Left hindlimb (tissue), 1 donor: ENCODE results near the gene OR2W1.

Experiments used
- DNase-seq: peaks from one replicate; pipeline ENCODE4 v3.0.0-alpha.2; 2018

The OR2W1 gene, protein sequence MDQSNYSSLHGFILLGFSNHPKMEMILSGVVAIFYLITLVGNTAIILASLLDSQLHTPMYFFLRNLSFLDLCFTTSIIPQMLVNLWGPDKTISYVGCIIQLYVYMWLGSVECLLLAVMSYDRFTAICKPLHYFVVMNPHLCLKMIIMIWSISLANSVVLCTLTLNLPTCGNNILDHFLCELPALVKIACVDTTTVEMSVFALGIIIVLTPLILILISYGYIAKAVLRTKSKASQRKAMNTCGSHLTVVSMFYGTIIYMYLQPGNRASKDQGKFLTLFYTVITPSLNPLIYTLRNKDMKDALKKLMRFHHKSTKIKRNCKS

DNA sequence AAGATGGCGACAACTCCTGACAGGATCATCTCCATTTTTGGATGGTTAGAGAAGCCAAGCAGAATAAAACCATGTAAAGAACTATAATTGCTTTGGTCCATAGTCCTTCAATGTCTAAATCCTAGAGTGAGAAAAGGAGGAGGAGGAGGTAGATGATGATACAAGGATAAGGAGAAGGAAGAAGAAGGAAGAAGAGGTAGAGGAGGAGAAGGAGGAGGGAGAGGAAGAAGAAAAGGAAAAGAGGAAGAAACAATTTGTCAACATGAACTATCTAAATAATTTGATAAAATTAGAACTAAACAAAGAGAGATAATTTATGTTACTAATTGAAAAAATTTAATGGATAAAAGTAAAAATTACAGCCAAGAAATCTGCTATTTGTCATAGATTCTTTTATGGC, at the start of gene OR2W1:
Gene OR2W1, minus strand, starts transcription at position 101 of the 400 bp plus-strand sequence. Its CDS starts 0 bp downstream, at position 101.
- no peak for DNase-seq

DNA sequence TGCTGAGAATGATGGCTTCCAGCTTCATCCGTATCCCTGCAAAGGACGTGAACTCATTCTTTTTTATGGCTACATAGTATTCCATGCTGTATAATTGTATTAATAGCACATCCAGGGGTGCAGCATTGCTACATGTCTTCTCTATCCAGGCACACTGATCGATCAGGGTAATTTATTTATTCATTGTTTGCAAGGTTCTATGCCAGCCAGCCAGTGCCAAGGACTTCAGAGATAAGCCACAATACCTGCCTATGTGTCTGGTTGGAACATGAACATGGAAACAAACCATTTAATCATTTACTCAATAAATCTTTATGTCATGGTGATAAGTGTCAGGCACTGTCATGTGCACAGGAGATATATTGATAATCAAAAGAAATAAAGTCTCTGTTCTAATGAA, 48.0 kb upstream of the OR2W1 start:
- DNase-seq, result no peak

DNA sequence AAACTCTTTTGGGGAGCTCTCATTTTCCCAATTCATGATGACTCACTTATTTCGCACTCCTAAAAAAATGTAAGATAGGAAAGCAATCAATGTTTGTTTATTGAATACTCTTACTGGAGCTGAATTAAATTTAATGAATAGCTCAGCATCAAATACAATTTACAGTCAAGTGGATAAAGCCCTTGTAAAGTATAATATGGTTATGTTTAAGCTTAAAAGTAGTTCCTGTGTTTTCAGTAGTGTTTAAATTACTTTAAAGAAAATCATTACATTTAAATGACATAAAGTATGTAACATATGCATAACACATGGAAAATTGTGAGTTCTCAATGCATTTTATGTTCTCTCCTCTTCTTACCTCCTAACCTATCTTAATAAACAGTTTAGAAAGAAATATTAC, 42.2 kb upstream of the OR2W1 start, which contains the start of gene OR2B3:
Gene OR2B3, minus strand, starts transcription at position 101 of the 400 bp plus-strand sequence. Its CDS starts 65 bp downstream, at position 36.
- no peak for DNase-seq

DNA sequence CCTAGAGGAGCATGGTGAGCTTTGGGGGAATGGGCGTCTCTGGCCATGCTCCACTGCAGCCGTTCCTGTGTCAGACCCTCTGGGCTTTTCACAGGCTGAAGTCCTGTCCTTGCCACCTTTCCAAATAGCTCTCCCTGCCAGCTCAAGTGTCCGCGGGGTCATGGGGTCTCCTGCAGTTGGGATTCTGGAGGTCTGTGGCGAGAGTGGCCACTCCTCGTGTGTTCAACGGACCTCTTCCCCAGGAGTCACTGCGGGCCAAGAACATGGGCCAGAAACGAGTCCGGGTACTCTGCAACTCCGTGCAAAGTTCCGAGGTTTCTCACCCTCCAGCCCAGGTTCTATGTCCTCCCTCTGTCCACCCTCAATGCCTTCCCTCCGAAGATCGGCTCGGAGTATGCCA, 37.5 kb upstream of the OR2W1 start:
- DNase-seq, result no peak

DNA sequence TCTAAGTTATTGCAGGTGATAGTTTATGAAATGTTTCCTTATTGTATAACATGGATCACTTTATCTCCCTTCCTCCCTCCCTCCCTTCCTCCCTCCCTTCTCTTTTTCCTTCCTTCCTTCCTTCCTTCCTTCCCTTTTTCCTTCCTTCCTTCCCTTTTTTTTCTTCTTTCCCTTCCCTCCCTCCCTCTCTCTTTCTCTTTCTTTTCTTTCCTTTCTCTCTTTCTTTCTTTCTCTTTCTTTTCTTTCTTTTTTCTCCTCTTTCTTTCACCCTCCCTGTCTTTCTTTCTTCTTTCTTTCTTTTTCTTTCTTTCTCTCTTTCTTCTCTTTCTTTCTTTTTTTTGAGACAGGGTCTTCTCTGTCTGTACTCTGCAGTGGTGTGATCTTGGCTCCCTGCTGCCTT, 36.3 kb upstream of the OR2W1 start:
- no peak for DNase-seq

DNA sequence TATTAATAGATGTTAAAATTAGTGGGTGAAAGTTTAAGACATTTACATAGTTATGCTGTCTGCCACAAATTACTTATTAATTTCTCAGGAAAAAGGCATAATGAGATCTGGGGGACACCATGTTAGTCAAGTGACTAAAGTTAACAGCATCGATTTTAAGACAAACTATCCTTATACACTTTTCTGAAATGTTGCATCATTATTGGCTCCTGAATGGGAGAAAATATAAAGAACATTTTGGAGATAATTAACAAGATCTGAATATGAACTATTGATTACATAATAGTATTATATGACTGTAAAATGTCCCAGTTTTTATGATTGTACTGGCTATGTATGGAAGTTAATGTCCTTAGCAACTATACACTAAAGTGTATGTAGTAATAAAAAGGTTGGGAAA, 34.2 kb upstream of the OR2W1 start:
- DNase-seq, result no peak

DNA sequence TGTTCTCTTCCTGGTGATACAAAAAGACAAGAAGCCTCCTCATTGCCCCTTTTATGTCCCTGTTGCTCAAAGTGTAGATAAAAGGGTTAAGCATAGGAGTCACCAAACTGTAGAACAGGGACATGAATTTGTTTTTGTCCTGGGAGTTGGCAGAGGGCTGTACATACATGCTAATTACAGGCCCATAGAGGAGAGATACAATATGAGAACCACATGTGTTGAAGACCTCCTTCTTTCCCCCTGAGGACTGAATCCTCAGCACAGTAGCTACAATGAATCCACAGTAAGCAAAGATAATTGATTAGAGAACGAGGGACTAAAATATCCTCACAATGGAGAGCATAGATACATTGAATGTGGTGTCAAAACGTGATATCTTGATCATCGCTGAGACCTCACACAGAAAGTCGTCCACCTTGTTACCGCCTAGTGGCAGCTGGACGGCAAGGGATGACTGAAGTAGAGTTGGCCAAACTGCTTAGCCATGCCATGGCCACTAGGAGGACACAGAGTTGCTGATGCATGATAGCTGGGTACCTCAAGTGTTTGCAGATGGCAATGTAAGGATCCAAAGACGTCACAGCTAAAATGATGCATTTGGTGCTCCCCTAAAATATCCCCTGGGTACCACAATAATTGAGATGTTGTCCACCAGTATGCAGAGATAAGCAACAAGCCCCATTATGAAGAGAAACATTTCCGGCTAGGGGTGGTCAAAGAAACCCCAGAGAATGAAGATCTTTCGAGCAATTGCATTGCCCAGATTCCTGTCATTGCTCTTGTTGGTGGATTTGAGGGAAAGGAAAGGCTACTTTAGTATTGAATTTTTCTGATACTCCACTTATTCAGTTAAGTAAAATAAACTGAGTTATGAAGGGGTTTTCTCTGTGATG, 27.1 kb upstream of the OR2W1 start:
- DNase-seq, result no peak

DNA sequence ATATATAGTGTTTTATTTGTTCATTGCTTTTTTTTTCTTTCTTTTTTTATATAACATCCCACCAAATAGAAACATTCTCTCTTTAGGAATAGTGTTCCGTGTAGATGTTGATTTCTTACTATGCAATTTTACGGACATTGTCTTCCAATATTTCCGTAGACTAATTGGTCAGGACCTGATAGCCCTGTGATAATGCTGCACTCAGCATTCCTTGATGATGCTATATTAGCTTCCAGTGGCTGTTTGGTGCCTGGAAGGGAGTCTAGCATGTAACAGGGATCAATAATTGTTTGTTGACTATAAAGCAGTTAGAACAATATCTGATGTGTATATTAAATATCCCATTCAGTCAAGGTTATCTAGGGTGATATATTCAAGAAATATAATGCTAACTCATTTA, 6.7 kb upstream of the OR2W1 start:
- no peak for DNase-seq

DNA sequence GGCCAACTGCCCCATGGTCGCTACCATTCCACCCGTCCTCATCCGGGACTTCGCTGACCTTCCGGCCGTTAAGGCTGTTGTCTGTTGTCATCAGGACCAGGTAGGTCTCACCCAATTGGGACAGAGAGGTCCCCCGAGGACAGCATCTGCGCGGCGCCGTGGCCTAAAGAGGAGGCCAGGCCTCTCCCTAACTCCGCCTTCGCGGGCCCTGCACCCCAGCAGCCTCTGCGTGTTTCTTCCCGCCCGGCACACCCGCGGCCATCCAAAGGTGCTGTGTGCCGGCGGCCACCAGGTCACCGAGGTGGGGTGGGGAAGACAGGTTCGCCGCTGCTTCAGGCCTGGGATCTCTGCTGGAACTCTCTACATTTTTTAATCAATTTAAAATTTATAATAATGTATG, 9.0 kb downstream of the OR2W1 start:
- no peak for DNase-seq

DNA sequence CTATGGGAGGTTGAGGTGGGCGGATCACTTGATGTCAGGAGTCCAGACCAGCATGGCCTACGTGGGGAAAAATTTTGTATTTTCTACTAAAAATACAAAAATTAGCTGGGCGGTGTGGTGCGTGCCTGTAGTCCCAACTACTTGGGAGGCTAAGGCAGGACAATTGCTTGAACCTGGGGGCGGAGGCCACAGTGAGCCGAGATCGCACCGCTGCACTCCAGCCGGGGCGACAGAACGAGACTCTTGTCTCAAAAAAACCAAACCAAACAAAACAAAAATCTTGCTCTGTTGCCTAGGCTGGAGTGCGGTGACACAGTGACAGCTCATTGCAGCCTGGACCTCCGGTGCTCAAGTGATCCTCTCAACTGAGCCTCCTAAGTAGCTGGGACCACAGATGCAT, 16.2 kb downstream of the OR2W1 start:
- DNase-seq, result no peak

DNA sequence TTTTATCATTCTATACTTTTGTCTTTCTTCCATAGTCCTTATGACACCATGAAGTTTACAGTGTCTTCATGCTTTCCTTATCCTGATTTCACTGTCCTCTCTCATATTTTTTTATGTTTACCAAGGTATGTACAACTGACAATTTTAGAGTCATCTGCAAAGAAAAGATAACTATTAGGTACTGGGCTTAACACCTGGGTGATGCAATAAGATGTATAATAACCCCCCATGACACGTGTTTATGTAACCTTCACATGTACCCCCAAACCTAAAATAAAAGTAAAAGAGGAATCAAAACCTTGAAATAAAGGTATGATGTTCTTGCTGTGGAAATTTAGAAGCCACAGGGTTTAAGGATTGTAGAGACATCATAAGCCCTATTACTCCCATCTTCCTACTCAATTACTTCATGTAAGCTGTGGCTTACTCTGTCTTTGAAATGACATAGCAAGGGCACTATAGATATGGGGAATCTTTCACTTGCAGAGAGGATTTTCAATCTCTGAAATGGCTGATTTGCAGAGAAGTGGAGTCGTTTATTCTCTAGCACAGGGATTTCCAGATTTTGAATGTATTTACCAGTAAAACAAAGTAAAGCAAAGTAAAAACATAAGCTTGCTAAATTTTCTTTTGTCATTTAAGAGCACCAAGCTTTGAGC, 18.9 kb downstream of the OR2W1 start:
- DNase-seq, result no peak

DNA sequence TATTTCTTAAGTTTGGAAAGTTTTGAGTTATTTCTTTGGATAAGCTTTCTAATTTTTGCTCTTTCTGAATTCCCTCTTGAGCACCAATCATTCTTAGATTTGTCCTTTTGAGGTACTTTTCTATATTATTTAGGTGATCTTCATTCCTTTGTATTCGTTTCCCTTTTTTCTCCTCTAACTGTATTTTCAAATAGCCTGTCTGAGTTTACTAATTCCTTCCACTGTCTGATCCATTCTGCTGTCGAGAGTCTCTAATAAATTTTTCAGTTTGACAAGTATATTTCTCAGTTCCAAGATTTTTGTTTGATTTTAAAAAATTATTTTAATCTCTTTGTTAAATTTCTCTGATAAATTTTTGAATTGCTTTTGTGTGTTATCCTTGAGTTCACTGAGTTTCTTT, 23.5 kb downstream of the OR2W1 start:
- DNase-seq, result no peak

DNA sequence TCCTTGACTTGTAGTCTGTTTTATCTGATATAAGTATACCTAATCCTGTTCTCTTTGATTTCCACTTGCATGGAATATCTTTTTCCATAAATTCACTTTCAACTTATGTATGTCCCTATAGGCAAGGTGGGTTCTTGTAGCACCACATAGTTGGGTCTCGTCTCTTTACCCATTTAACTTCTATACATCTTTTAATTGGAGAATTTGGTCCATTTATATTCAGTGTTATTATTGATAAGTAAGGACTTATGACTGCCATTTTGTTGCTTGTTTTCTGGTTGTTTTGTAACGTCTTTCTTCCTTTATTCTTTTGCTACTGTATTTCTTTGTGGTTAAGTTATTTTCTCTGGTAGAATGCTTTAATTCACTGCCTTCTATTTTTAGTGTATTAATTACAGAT, 25.3 kb downstream of the OR2W1 start:
- no peak for DNase-seq

DNA sequence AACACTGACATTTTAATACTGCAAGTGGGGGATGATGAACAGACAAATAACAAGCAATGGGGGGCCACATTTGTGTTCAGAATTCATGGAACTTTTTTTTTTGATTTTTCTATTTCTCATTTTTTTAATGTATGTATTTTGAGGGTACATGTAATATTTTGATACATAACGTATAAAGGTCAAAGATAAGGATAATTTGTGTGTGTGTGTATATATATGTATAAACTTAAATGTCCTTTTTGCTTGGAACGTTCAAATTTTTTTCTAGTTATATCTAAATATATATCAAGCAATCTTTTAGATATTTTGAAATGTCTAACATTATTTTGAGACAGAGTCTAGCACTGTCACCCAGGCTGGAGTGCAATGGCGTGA, 27.6 kb downstream of the OR2W1 start:
- DNase-seq, result no peak

DNA sequence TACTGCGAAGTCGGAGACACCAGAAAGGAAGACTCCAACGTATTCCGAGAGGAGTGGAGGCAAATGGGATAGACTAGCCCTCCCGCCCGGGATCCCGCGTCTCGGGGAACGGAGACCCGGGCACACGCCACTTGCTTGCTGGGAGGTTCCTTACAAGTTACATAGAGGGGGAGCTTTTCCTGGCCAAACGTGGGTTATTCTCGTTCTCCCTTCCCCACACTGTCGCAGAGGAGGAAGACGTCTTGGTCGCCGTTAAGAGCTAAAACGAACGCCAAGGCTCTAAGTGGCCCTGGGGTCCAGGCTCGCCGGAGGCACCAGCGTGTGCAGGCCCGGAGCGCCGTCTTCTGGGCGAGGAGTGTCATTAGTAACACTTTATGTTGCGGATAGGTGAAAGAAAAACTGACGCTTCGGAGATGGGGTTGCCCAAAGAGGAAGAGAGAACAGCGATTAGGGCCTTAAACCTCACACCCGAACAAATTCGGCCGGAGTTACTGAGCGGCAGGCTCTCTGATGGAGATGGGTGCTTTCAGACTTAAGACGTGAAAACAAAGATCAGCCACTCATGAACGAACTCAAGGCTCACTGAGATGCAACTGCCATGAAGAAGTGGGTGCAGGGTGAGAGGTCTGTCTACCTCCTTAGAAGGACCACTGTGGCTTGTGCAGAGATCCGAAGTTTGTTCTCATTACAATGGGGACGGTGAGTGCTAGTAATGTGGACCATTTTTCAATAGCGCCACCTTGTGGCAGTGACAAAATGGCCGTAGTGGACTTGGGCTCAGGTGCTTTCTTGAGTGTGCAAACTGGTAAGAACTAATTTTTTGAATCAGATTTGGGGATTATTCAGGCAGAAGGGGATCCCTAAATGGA, 28.2 kb downstream of the OR2W1 start:
- peak; percentile 75 for DNase-seq

DNA sequence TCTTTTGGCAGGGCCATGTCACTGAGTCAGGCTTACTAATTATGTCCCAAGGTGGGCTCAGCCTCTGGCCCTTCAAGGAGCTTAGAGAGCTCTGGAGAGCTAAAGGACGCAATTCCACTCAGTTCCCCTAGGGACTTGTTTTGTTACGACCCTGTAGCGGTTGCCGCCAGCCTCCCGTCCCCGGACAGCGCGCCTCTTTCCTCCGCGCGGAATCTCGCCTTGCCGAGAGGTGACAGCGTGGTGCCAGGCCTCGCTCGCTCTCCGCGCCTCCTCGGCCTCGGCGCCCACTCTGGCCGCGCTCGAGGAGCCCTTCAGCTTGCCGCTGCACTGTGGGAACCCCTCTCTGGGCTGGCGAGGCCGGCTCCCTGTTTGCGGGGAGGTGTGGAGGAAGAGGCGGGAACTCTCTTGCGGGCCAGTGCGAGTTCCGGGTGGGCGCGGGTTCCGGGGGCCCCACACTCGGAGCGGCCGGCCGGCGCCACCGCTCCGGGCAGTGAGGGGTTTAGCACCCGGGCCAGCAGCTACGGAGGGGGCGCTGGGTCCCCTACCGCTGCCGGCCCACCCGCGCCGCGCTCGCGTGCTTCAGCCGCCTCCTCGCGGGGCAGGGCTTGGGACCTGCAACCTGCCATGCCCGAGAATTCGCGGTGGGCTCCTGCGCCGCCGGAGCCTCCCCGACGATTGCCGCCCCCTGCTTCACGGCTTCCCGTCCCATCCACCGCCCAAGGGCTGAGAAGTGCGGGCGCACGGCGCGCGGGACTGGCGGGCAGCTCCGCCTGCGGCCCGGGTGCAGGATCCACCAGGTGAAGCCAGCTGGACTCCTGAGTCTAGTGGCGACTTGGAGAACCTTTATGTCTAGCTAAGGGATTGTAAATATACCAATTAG, 30.0 kb downstream of the OR2W1 start:
- DNase-seq, result no peak

DNA sequence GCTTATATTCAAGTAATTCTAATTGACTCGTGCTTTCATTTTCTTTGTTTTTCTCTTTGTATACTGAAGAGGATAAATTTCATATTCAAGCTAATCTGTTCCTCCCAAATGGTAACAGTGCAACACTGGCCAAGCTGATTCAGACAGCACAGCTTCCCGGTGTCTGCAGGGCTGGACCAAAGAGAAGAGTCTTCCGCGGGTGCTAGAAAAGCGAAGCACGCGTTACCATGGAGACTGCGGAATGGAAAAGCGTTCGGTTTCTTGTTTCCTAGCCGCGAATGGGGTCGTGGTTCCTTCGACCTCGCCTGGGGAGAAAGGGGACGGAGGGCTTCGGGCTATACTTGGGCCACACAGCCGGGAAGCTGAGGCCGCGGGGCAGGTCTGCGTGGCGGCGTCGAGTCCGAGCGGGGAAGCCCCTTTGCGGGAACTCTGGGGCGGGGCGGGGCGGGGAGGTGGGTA, 33.7 kb downstream of the OR2W1 start:
- DNase-seq, result peak; percentile 78

DNA sequence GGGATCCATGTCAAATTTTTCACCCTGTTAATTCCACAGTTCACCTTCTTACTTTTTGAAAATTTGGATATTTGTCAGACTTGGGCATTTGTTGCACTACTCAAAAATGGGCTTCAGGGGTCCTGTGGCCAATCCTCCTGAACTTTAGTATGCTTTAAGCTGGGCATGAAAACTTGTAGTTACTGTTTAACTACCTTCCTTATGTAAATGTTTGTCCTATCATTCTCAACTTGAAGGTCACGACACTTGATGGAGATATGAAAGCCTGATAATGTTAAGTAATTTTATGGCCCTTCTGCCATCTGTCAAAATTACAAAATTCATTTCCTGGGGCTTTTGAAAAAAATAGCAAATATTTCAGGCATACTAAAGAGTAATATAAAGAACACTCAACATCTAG, 35.6 kb downstream of the OR2W1 start:
- DNase-seq, result no peak

DNA sequence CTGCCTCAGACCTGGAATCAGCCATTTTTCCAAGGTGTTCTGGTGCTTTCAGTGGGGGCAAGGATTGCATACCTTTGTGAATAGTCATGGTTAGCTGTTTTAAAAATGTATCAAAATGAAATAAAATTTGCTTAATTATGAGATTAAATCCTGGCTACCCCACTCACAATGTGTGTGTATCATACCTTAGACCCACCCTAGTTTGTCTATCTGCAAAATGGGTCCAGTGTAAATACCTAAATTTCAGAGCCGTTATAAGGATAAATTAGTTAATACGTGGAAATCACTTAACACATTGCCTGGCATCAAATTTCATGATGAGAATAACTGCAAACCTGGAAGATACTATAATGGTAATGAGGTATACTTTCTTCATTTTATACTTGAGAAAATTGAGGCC, 36.9 kb downstream of the OR2W1 start:
- DNase-seq, result no peak

DNA sequence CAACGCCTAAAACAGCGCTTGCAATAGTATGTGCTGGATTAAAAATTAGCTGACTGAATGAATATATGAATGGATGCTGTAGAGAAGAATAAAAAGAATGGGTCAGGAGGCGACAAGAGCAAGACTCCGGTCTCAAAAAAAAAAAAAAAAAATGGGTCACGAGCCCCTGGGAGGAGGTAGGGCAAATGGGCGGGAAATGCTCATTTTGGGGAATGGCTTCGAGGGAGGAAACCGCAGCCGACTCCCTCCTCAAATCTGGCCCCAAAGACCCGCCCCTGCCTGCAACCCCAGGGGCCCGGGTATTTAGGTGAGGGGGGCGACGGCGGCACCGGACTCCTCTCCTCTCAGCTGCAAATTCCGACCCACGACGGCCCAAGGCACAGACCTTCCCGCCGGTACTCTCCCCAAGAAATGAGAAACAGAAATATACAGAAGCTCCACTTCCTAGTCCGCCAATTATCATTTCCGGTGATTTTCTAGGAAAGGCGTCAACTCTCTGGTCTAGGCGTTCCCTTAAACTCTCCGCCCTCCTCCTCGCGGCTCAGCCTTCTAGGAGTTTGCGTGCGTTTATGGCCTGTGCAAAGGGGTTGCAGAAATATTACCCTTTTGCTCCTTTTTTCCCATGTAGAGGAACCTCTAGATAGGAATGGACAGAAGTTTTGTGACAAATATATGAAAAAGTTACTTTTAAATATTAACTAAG, 39.6 kb downstream of the OR2W1 start, which contains the start of gene ZNF311:
Gene ZNF311, minus strand, starts transcription at position 133 of the 703 bp plus-strand sequence. CDS start 1,361 bp downstream, outside the sequence.
- peak; percentile 76 for DNase-seq
